Measurements from ENCODE around the gene MPZL3.

MPZL3 gene

DNA sequence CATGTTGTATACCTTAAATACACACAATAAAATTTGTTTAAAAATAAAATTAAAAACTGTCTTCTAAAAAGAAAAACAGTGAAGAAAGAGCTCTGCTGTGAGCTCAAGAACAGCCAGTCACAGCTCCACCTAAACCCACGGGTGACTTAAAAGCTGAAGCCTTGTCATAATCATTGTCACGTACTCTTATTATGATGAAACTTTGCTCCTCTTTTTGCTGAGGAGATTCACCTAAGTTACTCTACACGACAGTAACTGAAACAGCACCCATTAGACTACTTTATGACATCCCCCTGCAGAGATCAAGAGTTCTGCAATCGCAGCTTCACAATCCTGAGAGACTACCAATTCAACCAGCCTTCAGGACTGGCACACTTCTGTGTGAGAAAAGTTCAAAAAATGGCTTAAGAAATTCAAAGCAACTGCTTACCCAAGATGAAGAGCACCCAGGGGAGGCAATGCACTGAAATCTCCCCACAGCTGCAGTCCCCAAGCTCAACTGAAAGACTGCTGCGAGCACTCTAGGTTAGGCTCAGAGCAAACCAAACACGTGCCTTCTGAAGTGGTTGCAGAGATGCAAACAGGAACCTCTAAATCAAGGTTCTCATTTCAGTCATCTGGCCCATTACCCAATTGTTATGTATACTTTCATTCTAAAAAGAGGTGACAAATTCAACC, 27.5 kb downstream of the MPZL3 start, which contains the start of gene JAML:
TSS of gene JAML (minus strand) at position 501 of the 678 bp plus-strand sequence. CDS start 10,145 bp downstream, outside the sequence.
- peak within 1 kb of the TSS; percentile 48 for H3K4me3 ChIP-seq (ENCODE audit: insufficient read depth, low read depth, low read length, poor library complexity, severe bottlenecking)
- peak; percentile 35 to 56 (median 39) for DNase-seq
- H3K4me1 ChIP-seq (ENCODE audit: control insufficient read depth, insufficient read depth, low read length, poor library complexity, severe bottlenecking): peaks cover 64% of the 10 kb centered on the region
- H3K27me3 ChIP-seq (replicated peaks; ENCODE audit: control insufficient read depth, insufficient read depth, low read length, poor library complexity, severe bottlenecking): no peaks in the 10 kb centered on the region
- peak within 1 kb of the TSS; percentile 69 for H3K27ac ChIP-seq (ENCODE audit: insufficient read depth, low read length, poor library complexity, severe bottlenecking)
- peaks cover 4% of the 10 kb centered on the region for H3K36me3 ChIP-seq (ENCODE audit: control insufficient read depth, insufficient read depth, low read length)
- H3K9me3 ChIP-seq (ENCODE audit: control insufficient read depth, low read length): no peaks in the 10 kb centered on the region

DNA sequence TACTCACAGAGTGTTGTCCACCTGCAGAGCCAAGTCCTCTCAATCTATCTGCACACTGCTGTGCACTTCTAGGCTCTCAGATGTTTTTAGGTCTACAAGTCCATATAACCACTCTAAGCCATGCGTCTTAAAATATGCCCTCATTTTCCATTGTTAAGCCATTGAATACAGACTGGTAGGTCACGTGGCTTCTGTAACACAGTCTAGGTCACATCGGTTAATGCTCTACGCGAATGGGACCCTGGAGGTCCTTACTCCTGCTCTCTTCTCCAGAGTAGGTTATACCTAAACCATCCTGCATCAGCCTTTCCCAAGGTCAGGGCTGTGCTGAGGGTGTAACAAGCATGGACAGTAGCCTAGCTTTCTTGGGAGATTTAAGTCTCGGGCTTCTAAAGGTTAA, 28.2 kb downstream of the MPZL3 start:
- Histone ChIP-seq H3K9me3 (ENCODE audit: control insufficient read depth, low read length) (no peaks in the 10 kb centered on the region), H3K4me1 (ENCODE audit: control insufficient read depth, insufficient read depth, low read length, poor library complexity, severe bottlenecking) (peaks cover 63% of the 10 kb centered on the region), H3K36me3 (ENCODE audit: control insufficient read depth, insufficient read depth, low read length) (peaks cover 4% of the 10 kb centered on the region), H3K27ac (ENCODE audit: insufficient read depth, low read length, poor library complexity, severe bottlenecking) (peak overlapping the region; percentile 69), H3K4me3 (ENCODE audit: insufficient read depth, low read depth, low read length, poor library complexity, severe bottlenecking) (peak overlapping the region; percentile 48), H3K27me3 (replicated peaks; ENCODE audit: control insufficient read depth, insufficient read depth, low read length, poor library complexity, severe bottlenecking) (no peaks in the 10 kb centered on the region)
- no peak for DNase-seq

GRCh38 chr11:118223570-118223969, 28.6 kb downstream of the MPZL3 start:
- H3K4me3 ChIP-seq (ENCODE audit: insufficient read depth, low read depth, low read length, poor library complexity, severe bottlenecking): peak overlapping the region; percentile 48
- no peak for DNase-seq
- peaks cover 65% of the 10 kb centered on the region for H3K4me1 ChIP-seq (ENCODE audit: control insufficient read depth, insufficient read depth, low read length, poor library complexity, severe bottlenecking)

DNA sequence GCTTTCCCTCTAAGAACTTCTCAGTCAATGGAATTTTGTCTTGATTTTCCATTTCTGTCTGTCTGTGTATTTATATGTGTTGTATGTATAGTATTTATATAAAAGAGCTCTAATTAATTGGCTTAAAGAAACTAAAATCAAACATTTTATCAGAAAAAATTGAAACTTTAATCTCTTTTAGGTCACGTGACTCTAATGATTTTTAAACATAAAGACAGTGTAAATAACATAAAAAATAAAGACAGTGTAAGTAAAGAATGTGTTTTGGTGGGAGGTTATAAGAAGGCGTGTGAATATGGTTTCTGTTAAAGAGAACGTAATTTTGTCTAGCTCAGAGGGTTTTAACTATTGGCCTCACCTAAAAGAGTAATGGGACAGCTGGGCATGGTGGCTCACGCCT, 29.7 kb downstream of the MPZL3 start:
- peaks cover 4% of the 10 kb centered on the region for H3K36me3 ChIP-seq (ENCODE audit: control insufficient read depth, insufficient read depth, low read length)
- peaks cover 61% of the 10 kb centered on the region for H3K4me1 ChIP-seq (ENCODE audit: control insufficient read depth, insufficient read depth, low read length, poor library complexity, severe bottlenecking)
- H3K9me3 ChIP-seq (ENCODE audit: control insufficient read depth, low read length): no peaks in the 10 kb centered on the region
- no peak overlapping the region for H3K4me3 ChIP-seq (ENCODE audit: insufficient read depth, low read depth, low read length, poor library complexity, severe bottlenecking)
- H3K27ac ChIP-seq (ENCODE audit: insufficient read depth, low read length, poor library complexity, severe bottlenecking): peak overlapping the region; percentile 69
- H3K27me3 ChIP-seq (replicated peaks; ENCODE audit: control insufficient read depth, insufficient read depth, low read length, poor library complexity, severe bottlenecking): no peaks in the 10 kb centered on the region
- DNase-seq: no peak

More at GRCh38 chr11:118223570-118223969, 28.6 kb downstream of the MPZL3 start:
- peak overlapping the region; percentile 69 for H3K27ac ChIP-seq (ENCODE audit: insufficient read depth, low read length, poor library complexity, severe bottlenecking)
- H3K9me3 ChIP-seq (ENCODE audit: control insufficient read depth, low read length): no peaks in the 10 kb centered on the region
- H3K27me3 ChIP-seq (replicated peaks; ENCODE audit: control insufficient read depth, insufficient read depth, low read length, poor library complexity, severe bottlenecking): no peaks in the 10 kb centered on the region
- H3K36me3 ChIP-seq (ENCODE audit: control insufficient read depth, insufficient read depth, low read length): peaks cover 4% of the 10 kb centered on the region

GRCh38 chr11:118221419-118221818, 30.7 kb downstream of the MPZL3 start:
- no peaks in the 10 kb centered on the region for H3K27me3 ChIP-seq (replicated peaks; ENCODE audit: control insufficient read depth, insufficient read depth, low read length, poor library complexity, severe bottlenecking)
- peaks cover 61% of the 10 kb centered on the region for H3K4me1 ChIP-seq (ENCODE audit: control insufficient read depth, insufficient read depth, low read length, poor library complexity, severe bottlenecking)
- H3K36me3 ChIP-seq (ENCODE audit: control insufficient read depth, insufficient read depth, low read length): peaks cover 3% of the 10 kb centered on the region
- no peak for DNase-seq
- H3K9me3 ChIP-seq (ENCODE audit: control insufficient read depth, low read length): no peaks in the 10 kb centered on the region
- H3K4me3 ChIP-seq (ENCODE audit: insufficient read depth, low read depth, low read length, poor library complexity, severe bottlenecking): no peak overlapping the region
- no peak overlapping the region for H3K27ac ChIP-seq (ENCODE audit: insufficient read depth, low read length, poor library complexity, severe bottlenecking)

DNA sequence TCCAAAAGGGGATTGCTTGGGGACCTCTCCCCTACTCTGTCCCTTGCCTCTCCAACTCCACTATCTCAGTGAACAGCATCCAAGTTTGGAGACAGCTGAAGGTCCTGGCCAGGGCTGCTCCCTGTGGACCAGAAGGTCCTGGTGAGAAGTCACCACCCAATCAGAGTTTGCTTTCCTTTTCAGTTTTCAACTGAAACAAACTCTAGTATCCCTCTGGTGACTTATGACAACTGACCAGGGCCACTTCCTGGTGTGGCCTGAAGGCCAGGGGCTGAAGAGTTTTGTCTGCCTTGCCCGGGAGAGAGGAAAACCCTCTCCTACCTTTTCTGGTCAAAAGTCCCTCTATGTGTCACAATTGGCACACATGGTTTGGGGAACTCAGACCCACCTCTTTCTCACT, 32.4 kb downstream of the MPZL3 start:
- H3K36me3 ChIP-seq (ENCODE audit: control insufficient read depth, insufficient read depth, low read length): no peaks in the 10 kb centered on the region
- H3K27ac ChIP-seq (ENCODE audit: insufficient read depth, low read length, poor library complexity, severe bottlenecking): no peak overlapping the region
- peaks cover 64% of the 10 kb centered on the region for H3K4me1 ChIP-seq (ENCODE audit: control insufficient read depth, insufficient read depth, low read length, poor library complexity, severe bottlenecking)
- no peaks in the 10 kb centered on the region for H3K9me3 ChIP-seq (ENCODE audit: control insufficient read depth, low read length)
- peak overlapping the region; percentile 4 for H3K4me3 ChIP-seq (ENCODE audit: insufficient read depth, low read depth, low read length, poor library complexity, severe bottlenecking)
- H3K27me3 ChIP-seq (replicated peaks; ENCODE audit: control insufficient read depth, insufficient read depth, low read length, poor library complexity, severe bottlenecking): no peaks in the 10 kb centered on the region
- no peak for DNase-seq

- no peak overlapping the region for H3K4me3 ChIP-seq (ENCODE audit: insufficient read depth, low read depth, low read length, poor library complexity, severe bottlenecking)
- no peaks in the 10 kb centered on the region for H3K36me3 ChIP-seq (ENCODE audit: control insufficient read depth, insufficient read depth, low read length)
- no peak overlapping the region for H3K27ac ChIP-seq (ENCODE audit: insufficient read depth, low read length, poor library complexity, severe bottlenecking)
- H3K4me1 ChIP-seq (ENCODE audit: control insufficient read depth, insufficient read depth, low read length, poor library complexity, severe bottlenecking): peaks cover 67% of the 10 kb centered on the region
- no peaks in the 10 kb centered on the region for H3K9me3 ChIP-seq (ENCODE audit: control insufficient read depth, low read length)
- H3K27me3 ChIP-seq (replicated peaks; ENCODE audit: control insufficient read depth, insufficient read depth, low read length, poor library complexity, severe bottlenecking): no peaks in the 10 kb centered on the region
- no peak for DNase-seq
These were observed 32.9 kb downstream of the MPZL3 start for GRCh38 chr11:118219244-118219643.

DNA sequence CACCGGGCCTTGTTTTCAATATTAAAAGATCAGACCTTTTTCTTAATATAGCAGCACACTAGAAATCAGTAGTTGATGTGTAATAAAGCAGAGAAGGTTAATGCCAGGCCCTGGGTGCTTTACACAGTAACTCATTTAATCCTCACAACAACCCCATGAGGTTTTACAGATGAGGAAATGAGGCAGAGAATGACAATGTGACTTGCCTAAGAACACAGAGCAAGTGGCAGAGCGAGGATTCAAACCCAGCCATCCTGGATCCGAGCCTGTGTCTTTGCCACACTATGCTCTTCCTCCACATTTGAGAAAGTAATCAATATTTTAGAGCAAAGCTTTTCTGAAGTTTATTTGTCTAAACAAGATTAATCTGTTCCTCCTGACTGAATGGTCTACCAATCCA, 34.6 kb downstream of the MPZL3 start:
- Histone ChIP-seq H3K4me1 (ENCODE audit: control insufficient read depth, insufficient read depth, low read length, poor library complexity, severe bottlenecking) (peaks cover 73% of the 10 kb centered on the region), H3K27ac (ENCODE audit: insufficient read depth, low read length, poor library complexity, severe bottlenecking) (peak overlapping the region; percentile 59), H3K4me3 (ENCODE audit: insufficient read depth, low read depth, low read length, poor library complexity, severe bottlenecking) (peak overlapping the region; percentile 30), H3K9me3 (ENCODE audit: control insufficient read depth, low read length) (no peaks in the 10 kb centered on the region), H3K36me3 (ENCODE audit: control insufficient read depth, insufficient read depth, low read length) (no peaks in the 10 kb centered on the region), H3K27me3 (replicated peaks; ENCODE audit: control insufficient read depth, insufficient read depth, low read length, poor library complexity, severe bottlenecking) (no peaks in the 10 kb centered on the region)
- DNase-seq: no peak

GRCh38 chr11:118216621-118217481, 35.3 kb downstream of the MPZL3 start:
- DNase-seq: peak; percentile 29 to 48 (median 39)
- Histone ChIP-seq H3K4me1 (ENCODE audit: control insufficient read depth, insufficient read depth, low read length, poor library complexity, severe bottlenecking) (peaks cover 67% of the 10 kb centered on the region), H3K9me3 (ENCODE audit: control insufficient read depth, low read length) (no peaks in the 10 kb centered on the region), H3K36me3 (ENCODE audit: control insufficient read depth, insufficient read depth, low read length) (peaks cover 7% of the 10 kb centered on the region), H3K27ac (ENCODE audit: insufficient read depth, low read length, poor library complexity, severe bottlenecking) (peak overlapping the region; percentile 59), H3K27me3 (replicated peaks; ENCODE audit: control insufficient read depth, insufficient read depth, low read length, poor library complexity, severe bottlenecking) (no peaks in the 10 kb centered on the region), H3K4me3 (ENCODE audit: insufficient read depth, low read depth, low read length, poor library complexity, severe bottlenecking) (peak overlapping the region; percentile 30)

GRCh38 chr11:118215765-118216164, 36.4 kb downstream of the MPZL3 start:
- H3K9me3 ChIP-seq (ENCODE audit: control insufficient read depth, low read length): no peaks in the 10 kb centered on the region
- no peaks in the 10 kb centered on the region for H3K27me3 ChIP-seq (replicated peaks; ENCODE audit: control insufficient read depth, insufficient read depth, low read length, poor library complexity, severe bottlenecking)
- H3K4me1 ChIP-seq (ENCODE audit: control insufficient read depth, insufficient read depth, low read length, poor library complexity, severe bottlenecking): peaks cover 56% of the 10 kb centered on the region
- no peak for DNase-seq
- peaks cover 18% of the 10 kb centered on the region for H3K36me3 ChIP-seq (ENCODE audit: control insufficient read depth, insufficient read depth, low read length)
- peak overlapping the region; percentile 6 for H3K4me3 ChIP-seq (ENCODE audit: insufficient read depth, low read depth, low read length, poor library complexity, severe bottlenecking)
- peak overlapping the region; percentile 59 for H3K27ac ChIP-seq (ENCODE audit: insufficient read depth, low read length, poor library complexity, severe bottlenecking)

All from effector memory CD4-positive, alpha-beta T cell (primary cell).